HepG2 (cell line): ENCODE results near the gene PATZ1. TPM values are rescaled to one million over a fixed set of nuclear protein-coding genes. Genes with fewer than 3 reads are reported as not detected.

Source experiments
- ATAC-seq: fragments of 200-7000 bp; cut with Tn5 transposase; 3 replicates; pipeline ENCODE4 v1.9.1; 2020; ENCODE audit warnings: mild to moderate bottlenecking, moderate library complexity
- BruUV-seq: library from RNA; stranded (reverse); fragments of 400-500 nt; replicated peaks from 2 replicates; lab custom pipeline; 2021; lab: Mats Ljungman, UMichigan
- CTCF ChIA-PET: fragments of 300-600 bp; formaldehyde crosslinking; extraction: SDS; loops from one replicate; lab custom pipeline; 2021; ENCODE audit warnings: low total read pairs, inconsistent platforms, low intra/inter-chr PET ratio; lab: Yijun Ruan, JAX
- POLR2A ChIA-PET: fragments of 350-600 bp; sonication (Branson Sonifier 250); formaldehyde crosslinking; loops from one replicate; lab custom pipeline; 2020; ENCODE audit warnings: antibody characterized with exemption, inconsistent platforms; lab: Yijun Ruan, JAX
- DNase-seq: peaks from one replicate; pipeline ENCODE4 v3.0.0-alpha.2; 2015; ENCODE audit warnings: low spot score
- FAIRE-seq: peaks from 3 replicates; lab custom pipeline; 2011; peaks lifted over from hg19 to GRCh38; lab: Jason Lieb, UNC
- H2AFZ ChIP-seq: one replicate; pipeline ENCODE4 v1.6.1; 2011; ENCODE audit warnings: low read length, inconsistent platforms
- H3K27ac ChIP-seq: fragments of 300-600 bp; 3 replicates; pipeline ENCODE4 v1.8.0; 2011; ENCODE audit warnings: mixed run types, mild to moderate bottlenecking, mixed read lengths, low read length, inconsistent platforms; ENCODE audit not compliant: insufficient read depth; ENCODE audit errors: extremely low read length
- H3K27me3 ChIP-seq, 2 experiments: fragments of 200-600 bp in 1 of 2; 2 replicates in 1 of 2; 3 replicates in 1 of 2; pipeline versions ENCODE4 v1.6.0 to v1.8.0; 2011; ENCODE audit warnings: low read length in 2 of 2, mild to moderate bottlenecking in 2 of 2, moderate library complexity in 2 of 2, inconsistent platforms in 1 of 2; ENCODE audit not compliant: insufficient read depth in 2 of 2, control insufficient read depth in 1 of 2
- H3K36me3 ChIP-seq, 2 experiments: fragments of 200-600 bp in 1 of 2; replicated peaks in 1 of 2; 2 replicates in 1 of 2; 3 replicates in 1 of 2; pipeline versions ENCODE4 v1.5.1 to v1.8.0; 2011; ENCODE audit warnings: low read length in 2 of 2, inconsistent platforms in 1 of 2; ENCODE audit not compliant: insufficient read depth in 2 of 2, control insufficient read depth in 1 of 2
- H3K4me1 ChIP-seq: 2 replicates; pipeline ENCODE4 v1.5.1; 2012; ENCODE audit warnings: low read length, inconsistent platforms; ENCODE audit not compliant: insufficient read depth
- H3K4me2 ChIP-seq: 2 replicates; pipeline ENCODE4 v1.6.0; 2011; ENCODE audit warnings: low read depth, low read length, inconsistent platforms
- H3K4me3 ChIP-seq, 3 experiments: fragments of 200-600 bp in 1 of 3; sonication (generic), shearing (Covaris generic) in 1 of 3; replicated peaks in 1 of 3; 2 replicates each; pipeline ENCODE4 v1.5.1; 2011 to 2016; ENCODE audit warnings: low read length in 3 of 3, inconsistent platforms in 2 of 3, low read depth in 2 of 3, mild to moderate bottlenecking in 2 of 3, control low read depth in 1 of 3, mixed read lengths in 1 of 3; ENCODE audit not compliant: insufficient read depth in 1 of 3
- H3K79me2 ChIP-seq: one replicate; pipeline ENCODE4 v1.6.1; 2011; ENCODE audit warnings: low read length, inconsistent platforms; ENCODE audit not compliant: insufficient read depth
- H3K9ac ChIP-seq: 2 replicates; pipeline ENCODE4 v1.6.0; 2011; ENCODE audit warnings: mild to moderate bottlenecking, low read depth, low read length, inconsistent platforms; ENCODE audit not compliant: insufficient read depth
- H3K9me3 ChIP-seq: 2 replicates; pipeline ENCODE4 v1.5.1; 2012; ENCODE audit warnings: mild to moderate bottlenecking, low read length
- H4K20me1 ChIP-seq: 2 replicates; pipeline ENCODE4 v1.6.0; 2011; ENCODE audit warnings: inconsistent platforms, mild to moderate bottlenecking, low read length, moderate library complexity; ENCODE audit not compliant: insufficient read depth
- BORCS8-MEF2B ChIP-seq: sonication (generic); formaldehyde crosslinking; IDR thresholded peaks from 2 replicates; pipeline ENCODE4 v1.8.0; 2022; ENCODE audit warnings: mild to moderate bottlenecking, missing genetic modification reagents
- BRD4 ChIP-seq: sonication (generic); formaldehyde crosslinking; IDR thresholded peaks from 2 replicates; pipeline ENCODE4 v1.4.0; 2020; ENCODE audit warnings: missing genetic modification reagents
- ETV6 ChIP-seq: sonication (generic); formaldehyde crosslinking; conservative IDR thresholded peaks from 2 replicates; pipeline ENCODE4 v1.4.0; 2020; ENCODE audit warnings: missing genetic modification reagents
- FLYWCH1 ChIP-seq: sonication (generic); formaldehyde crosslinking; IDR thresholded peaks from 2 replicates; pipeline ENCODE4 v1.8.1; 2023; ENCODE audit warnings: mild to moderate bottlenecking, missing genetic modification reagents
- FOXK2 ChIP-seq: fragments of 450-650 bp; IDR thresholded peaks from 2 replicates; pipeline ENCODE4 v1.6.1; 2016
- FOXM1 ChIP-seq: sonication (generic); formaldehyde crosslinking; IDR thresholded peaks from 2 replicates; pipeline ENCODE4 v1.5.0; 2020; ENCODE audit warnings: missing genetic modification reagents
- FOXO1 ChIP-seq: sonication (generic); formaldehyde crosslinking; IDR thresholded peaks from 2 replicates; pipeline ENCODE4 v1.4.0; 2020; ENCODE audit warnings: missing genetic modification reagents
- GABPA ChIP-seq, 2 experiments: IDR thresholded peaks; 2 replicates each; pipeline ENCODE4 v1.6.1; 2011 to 2016; ENCODE audit warnings: low read depth in 2 of 2, low read length in 1 of 2, missing biosample characterization in 1 of 2, missing genetic modification characterization in 1 of 2
- KDM4B ChIP-seq: sonication (generic); formaldehyde crosslinking; IDR thresholded peaks from 2 replicates; pipeline ENCODE4 v1.4.0; 2020; ENCODE audit warnings: missing genetic modification reagents
- ZFP36L2 ChIP-seq: sonication (generic); formaldehyde crosslinking; IDR thresholded peaks from 2 replicates; pipeline ENCODE4 v1.4.0; 2020; ENCODE audit warnings: missing genetic modification reagents
- ZNF101 ChIP-seq: sonication (generic); formaldehyde crosslinking; IDR thresholded peaks from 2 replicates; pipeline ENCODE4 v1.4.0; 2020; ENCODE audit warnings: mild to moderate bottlenecking, low read depth, missing genetic modification reagents, borderline replicate concordance
- ZNF160 ChIP-seq: sonication (generic); formaldehyde crosslinking; IDR thresholded peaks from 2 replicates; pipeline ENCODE4 v1.8.0; 2022; ENCODE audit warnings: mild to moderate bottlenecking, inconsistent platforms, missing genetic modification reagents
- ZNF775 ChIP-seq: sonication (generic); formaldehyde crosslinking; IDR thresholded peaks from 2 replicates; pipeline ENCODE4 v1.4.0; 2020; ENCODE audit warnings: missing genetic modification reagents, mild to moderate bottlenecking, moderate library complexity, borderline replicate concordance
- ZNF878 ChIP-seq: sonication (generic); formaldehyde crosslinking; IDR thresholded peaks from 2 replicates; pipeline ENCODE4 v1.8.1; 2023; ENCODE audit warnings: mild to moderate bottlenecking, missing genetic modification reagents, moderate library complexity
- WGBS: methylation state at CpG from one replicate; pipeline ENCODE4 v1.1.6; 2017; ENCODE audit warnings: low lambda C conversion rate; 5-methylcytosine and 5-hydroxymethylcytosine counted together
- in situ Hi-C: cut with HindIII; loops from 2 replicates; pipeline ENCODE4 v1.10.0; 2017; ENCODE audit warnings: low pct_unique_long_range_greater_than_20kb; ENCODE audit not compliant: extremely low pct_ligation_motif_present
- intact Hi-C: fragments of 100-400 bp; cut with micrococcal nuclease; formaldehyde crosslinking; loops from one replicate; pipeline ENCODE4 v1.10.0; 2022; ENCODE audit not compliant: unreplicated experiment
- polyA plus RNA-seq, 8 experiments: library from polyadenylated mRNA; depleted of rRNA in 3 of 8; stranded (reverse) in 7 of 8; unstranded in 1 of 8; fragments of >200 nt; fragmentation: Illumina TruSeq in 4 of 8; extraction: Trizol in 4 of 8; gene quantifications; 2 replicates each; pipeline versions ENCODE4 v1.2.1 to v1.2.3, GENCODE V29; 2011 to 2016; ENCODE audit warnings: low read depth in 4 of 8, missing spikeins in 1 of 8, mixed read lengths in 1 of 8; ENCODE audit not compliant: insufficient read depth in 1 of 8
- total RNA-seq, 5 experiments: library from RNA; depleted of rRNA; stranded (reverse); fragments of >200 nt; fragmentation: Illumina TruSeq; extraction: Trizol; gene quantifications; 2 replicates each; pipeline ENCODE4 v1.2.3, GENCODE V29; 2016; ENCODE audit warnings: low read depth in 1 of 5

Gene PATZ1
- total and polyA plus RNA-seq, 2 of the 13 experiments (the other 11 are each of a cell fraction or from before 2014, with no cell fraction given): 24.9 to 30.5 TPM

DNA sequence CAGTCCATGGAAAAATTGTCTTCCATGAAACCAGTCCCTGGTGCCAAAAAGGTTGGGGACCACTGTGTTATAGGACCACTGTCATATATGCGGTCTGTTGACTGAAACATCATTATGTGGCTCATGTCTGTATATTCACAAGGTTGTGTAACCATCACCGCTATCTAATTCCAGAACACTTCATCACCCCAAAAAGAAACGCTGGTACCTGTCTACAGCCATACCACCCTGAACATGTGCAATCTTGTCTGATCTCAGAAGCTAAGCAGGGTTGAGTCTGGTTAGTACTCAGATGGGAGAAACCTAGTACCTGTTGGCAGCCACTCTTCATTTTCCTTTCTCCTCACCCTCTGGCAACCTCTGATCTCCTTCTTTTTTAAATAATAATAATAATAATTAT, 41.0 kb downstream of the PATZ1 start:
- Histone ChIP-seq H3K4me2 (no peak overlapping the region), H3K27me3 (no peaks in the 10 kb centered on the region), H3K36me3 (no peaks in the 10 kb centered on the region), H2AFZ (no peak overlapping the region), H3K27ac (no peak overlapping the region), H3K9ac (no peak overlapping the region), H3K79me2 (no peaks in the 10 kb centered on the region), H4K20me1 (no peaks in the 10 kb centered on the region), H3K9me3 (no peaks in the 10 kb centered on the region), H3K4me1 (peaks cover 21% of the 10 kb centered on the region)
- ATAC-seq: no peak
- DNase-seq: no peak
- WGBS: 63% methylated on average over 2 of the region's 3 CpGs
- BruUV-seq: no TSS peak
- in situ Hi-C loops: no loop called here
- intact Hi-C loops: no loop called here
- POLR2A ChIA-PET: no interaction called here
- TF ChIP-seq ZNF775 (CRISPR knock-in tag): no peak
- TF ChIP-seq FLYWCH1 (CRISPR knock-in tag): no peak
- no peak for TF ChIP-seq BORCS8-MEF2B (CRISPR knock-in tag)
- TF ChIP-seq BRD4 (CRISPR knock-in tag): no peak
- no peak for TF ChIP-seq ZNF878 (CRISPR knock-in tag)
- no peak for TF ChIP-seq FOXM1 (CRISPR knock-in tag)
- TF ChIP-seq ETV6 (CRISPR knock-in tag): no peak
- no peak for TF ChIP-seq FOXK2
- TF ChIP-seq GABPA (IDR thresholded peaks at IDR 0.05; ENCODE audit: low read depth, low read length): no peak
- no peak for TF ChIP-seq GABPA (CRISPR knock-in tag; IDR thresholded peaks at IDR 0.05; ENCODE audit: low read depth)
- no peak for TF ChIP-seq ZNF101 (CRISPR knock-in tag)
- no peak for TF ChIP-seq ZNF160 (CRISPR knock-in tag)
- no peak for TF ChIP-seq ZFP36L2
- no peak for TF ChIP-seq KDM4B (CRISPR knock-in tag)
- no peak for TF ChIP-seq FOXO1 (CRISPR knock-in tag)
- TF ChIP-seq, all 625 proteins: peak for 0
- CTCF ChIA-PET: no interaction called here
- no peak for FAIRE-seq
- no peak overlapping the region for H3K4me3 ChIP-seq
